Activated CD4-positive, alpha-beta T cell treated with anti-CD3 and anti-CD28 coated beads, Interleukin-2, amount 10 ng/mL, durations not matched to agents 24 days and 14 days (primary cell): Measurements from ENCODE around the gene TSPAN19. TPM values are rescaled to one million over a fixed set of nuclear protein-coding genes. Genes with fewer than 3 reads are reported as not detected.
"Not testable (repeated sequence)": the region's sequence is repeated elsewhere in the genome, so short reads cannot be mapped to it uniquely, and the experiment has no call there.

Experiments
- DNase-seq: peaks from one replicate; pipeline ENCODE4 v3.0.0; 2022
- H3K27ac Mint-ChIP-seq: one replicate; pipeline ENCODE4 v1.8.0; 2022; ENCODE audit warnings: mild to moderate bottlenecking, mixed read lengths
- H3K27me3 Mint-ChIP-seq: one replicate; pipeline ENCODE4 v1.8.0; 2022; ENCODE audit warnings: mixed read lengths
- H3K36me3 Mint-ChIP-seq: one replicate; pipeline ENCODE4 v1.8.0; 2022; ENCODE audit warnings: low read depth, mild to moderate bottlenecking, mixed read lengths
- H3K4me1 Mint-ChIP-seq: one replicate; pipeline ENCODE4 v1.8.0; 2021; ENCODE audit warnings: mixed read lengths
- H3K4me3 Mint-ChIP-seq: one replicate; pipeline ENCODE4 v1.8.0; 2022; ENCODE audit warnings: mild to moderate bottlenecking, moderate library complexity, mixed read lengths
- H3K9me3 Mint-ChIP-seq: one replicate; pipeline ENCODE4 v1.8.0; 2021; ENCODE audit warnings: mixed read lengths
- intact Hi-C: fragments of 100-400 bp; cut with micrococcal nuclease; formaldehyde crosslinking; loops from one replicate; pipeline ENCODE4 v1.15.1; 2023
- total RNA-seq: library from RNA; stranded (reverse); gene quantifications from 2 replicates; pipeline ENCODE4 v1.2.3, GENCODE V29; 2022

TSPAN19 gene
- total RNA-seq, 1 donor from 2014 or later, result not detected

GRCh38 chr12:85017618-85018017, 18.5 kb downstream of the TSPAN19 start:
- DNase-seq, result no peak
- intact Hi-C loops, result no loop called here
- Mint-ChIP-seq H3K4me1 (no peaks in the 10 kb centered on the region), H3K27me3 (no peaks in the 10 kb centered on the region), H3K9me3 (no peaks in the 10 kb centered on the region), H3K4me3 (no peak overlapping the region), H3K36me3 (no peaks in the 10 kb centered on the region), H3K27ac (no peak overlapping the region)

- no peaks in the 10 kb centered on the region for H3K4me1 Mint-ChIP-seq
- no peak for DNase-seq
- no peak overlapping the region for H3K27ac Mint-ChIP-seq
- no peaks in the 10 kb centered on the region for H3K9me3 Mint-ChIP-seq
- H3K36me3 Mint-ChIP-seq, result no peaks in the 10 kb centered on the region
- intact Hi-C loops, result no loop called here
- H3K4me3 Mint-ChIP-seq, result no peak overlapping the region
- no peaks in the 10 kb centered on the region for H3K27me3 Mint-ChIP-seq
These were observed 18.9 kb downstream of the TSPAN19 start for GRCh38 chr12:85017133-85017532.

- no peaks in the 10 kb centered on the region for H3K4me1 Mint-ChIP-seq
- H3K9me3 Mint-ChIP-seq, result no peaks in the 10 kb centered on the region
- no peaks in the 10 kb centered on the region for H3K36me3 Mint-ChIP-seq
These were observed 19.7 kb downstream of the TSPAN19 start for GRCh38 chr12:85016413-85016812.

GRCh38 chr12:85007836-85008235, 28.2 kb downstream of the TSPAN19 start:
- Mint-ChIP-seq H3K27ac (no peak overlapping the region), H3K27me3 (no peaks in the 10 kb centered on the region), H3K9me3 (no peaks in the 10 kb centered on the region), H3K4me1 (no peaks in the 10 kb centered on the region), H3K4me3 (no peak overlapping the region), H3K36me3 (no peaks in the 10 kb centered on the region)
- intact Hi-C loops, result no loop called here
- DNase-seq, result no peak

More at GRCh38 chr12:85016413-85016812, 19.7 kb downstream of the TSPAN19 start:
- intact Hi-C loops, result no loop called here
- no peak overlapping the region for H3K4me3 Mint-ChIP-seq
- no peaks in the 10 kb centered on the region for H3K27me3 Mint-ChIP-seq
- no peak overlapping the region for H3K27ac Mint-ChIP-seq
- no peak for DNase-seq

GRCh38 chr12:85006206-85006605, 29.9 kb downstream of the TSPAN19 start:
- H3K4me1 Mint-ChIP-seq, result no peaks in the 10 kb centered on the region
- no peaks in the 10 kb centered on the region for H3K36me3 Mint-ChIP-seq
- intact Hi-C loops, result no loop called here
- no peaks in the 10 kb centered on the region for H3K9me3 Mint-ChIP-seq
- H3K27me3 Mint-ChIP-seq, result no peaks in the 10 kb centered on the region
- H3K27ac Mint-ChIP-seq, result no peak overlapping the region
- DNase-seq, result no peak
- H3K4me3 Mint-ChIP-seq, result no peak overlapping the region

GRCh38 chr12:85005615-85006014, 30.5 kb downstream of the TSPAN19 start:
- H3K4me1 Mint-ChIP-seq, result no peaks in the 10 kb centered on the region
- intact Hi-C loops, result no loop called here
- no peak overlapping the region for H3K4me3 Mint-ChIP-seq
- H3K27me3 Mint-ChIP-seq, result no peaks in the 10 kb centered on the region
- H3K9me3 Mint-ChIP-seq, result no peaks in the 10 kb centered on the region
- no peak overlapping the region for H3K27ac Mint-ChIP-seq
- H3K36me3 Mint-ChIP-seq, result no peaks in the 10 kb centered on the region
- no peak for DNase-seq

- not testable (repeated sequence) for H3K36me3 Mint-ChIP-seq, H3K27ac Mint-ChIP-seq, H3K27me3 Mint-ChIP-seq
These were observed 31.0 kb downstream of the TSPAN19 start for GRCh38 chr12:85005047-85005446.

GRCh38 chr12:85004204-85004603, 31.9 kb downstream of the TSPAN19 start:
- Mint-ChIP-seq H3K4me3 (no peak overlapping the region), H3K4me1 (no peaks in the 10 kb centered on the region), H3K27ac (no peak overlapping the region), H3K36me3 (no peaks in the 10 kb centered on the region), H3K27me3 (no peaks in the 10 kb centered on the region), H3K9me3 (no peaks in the 10 kb centered on the region)
- no peak for DNase-seq
- intact Hi-C loops, result no loop called here

More at GRCh38 chr12:85005047-85005446, 31.0 kb downstream of the TSPAN19 start:
- H3K9me3 Mint-ChIP-seq, H3K4me3 Mint-ChIP-seq, intact Hi-C loops, H3K4me1 Mint-ChIP-seq, DNase-seq: not testable (repeated sequence)

- no peaks in the 10 kb centered on the region for H3K4me1 Mint-ChIP-seq
- no peak overlapping the region for H3K4me3 Mint-ChIP-seq
- no peaks in the 10 kb centered on the region for H3K36me3 Mint-ChIP-seq
- intact Hi-C loops, result no loop called here
- no peaks in the 10 kb centered on the region for H3K27me3 Mint-ChIP-seq
- DNase-seq, result no peak
- no peaks in the 10 kb centered on the region for H3K9me3 Mint-ChIP-seq
- no peak overlapping the region for H3K27ac Mint-ChIP-seq
These were observed 33.2 kb downstream of the TSPAN19 start for GRCh38 chr12:85002778-85003296.

GRCh38 chr12:85000729-85001128, 35.3 kb downstream of the TSPAN19 start:
- H3K36me3 Mint-ChIP-seq, result no peaks in the 10 kb centered on the region
- H3K4me3 Mint-ChIP-seq, result no peak overlapping the region
- H3K9me3 Mint-ChIP-seq, result no peaks in the 10 kb centered on the region
- no peaks in the 10 kb centered on the region for H3K4me1 Mint-ChIP-seq
- no peak overlapping the region for H3K27ac Mint-ChIP-seq
- H3K27me3 Mint-ChIP-seq, result no peaks in the 10 kb centered on the region
- intact Hi-C loops, result no loop called here
- no peak for DNase-seq

GRCh38 chr12:84998341-84998740, 37.7 kb downstream of the TSPAN19 start:
- intact Hi-C loops, result no loop called here
- DNase-seq, result no peak
- Mint-ChIP-seq H3K9me3 (no peaks in the 10 kb centered on the region), H3K27ac (no peak overlapping the region), H3K4me1 (no peaks in the 10 kb centered on the region), H3K36me3 (no peaks in the 10 kb centered on the region), H3K27me3 (no peaks in the 10 kb centered on the region), H3K4me3 (no peak overlapping the region)

GRCh38 chr12:84996759-84997158, 39.3 kb downstream of the TSPAN19 start:
- H3K4me1 Mint-ChIP-seq, result no peaks in the 10 kb centered on the region
- H3K9me3 Mint-ChIP-seq, result no peaks in the 10 kb centered on the region
- no peak overlapping the region for H3K27ac Mint-ChIP-seq
- DNase-seq, result no peak
- intact Hi-C loops, result no loop called here
- H3K36me3 Mint-ChIP-seq, result no peaks in the 10 kb centered on the region
- no peaks in the 10 kb centered on the region for H3K27me3 Mint-ChIP-seq
- H3K4me3 Mint-ChIP-seq, result no peak overlapping the region

GRCh38 chr12:84995641-84996040, 40.4 kb downstream of the TSPAN19 start:
- no peaks in the 10 kb centered on the region for H3K9me3 Mint-ChIP-seq
- H3K27ac Mint-ChIP-seq, result no peak overlapping the region
- H3K27me3 Mint-ChIP-seq, result no peaks in the 10 kb centered on the region
- DNase-seq, result no peak
- no peaks in the 10 kb centered on the region for H3K4me1 Mint-ChIP-seq
- H3K36me3 Mint-ChIP-seq, result no peaks in the 10 kb centered on the region
- H3K4me3 Mint-ChIP-seq, result no peak overlapping the region
- intact Hi-C loops, result no loop called here

GRCh38 chr12:84994426-84994825, 41.7 kb downstream of the TSPAN19 start:
- intact Hi-C loops, result no loop called here
- Mint-ChIP-seq H3K27me3 (no peaks in the 10 kb centered on the region), H3K27ac (no peak overlapping the region), H3K36me3 (no peaks in the 10 kb centered on the region), H3K9me3 (no peaks in the 10 kb centered on the region), H3K4me3 (no peak overlapping the region), H3K4me1 (no peaks in the 10 kb centered on the region)
- no peak for DNase-seq

- intact Hi-C loops, result no loop called here
- no peaks in the 10 kb centered on the region for H3K36me3 Mint-ChIP-seq
- DNase-seq, result no peak
- no peaks in the 10 kb centered on the region for H3K9me3 Mint-ChIP-seq
- H3K27ac Mint-ChIP-seq, result no peak overlapping the region
- no peaks in the 10 kb centered on the region for H3K4me1 Mint-ChIP-seq
- no peaks in the 10 kb centered on the region for H3K27me3 Mint-ChIP-seq
- H3K4me3 Mint-ChIP-seq, result no peak overlapping the region
These were observed 49.5 kb downstream of the TSPAN19 start for GRCh38 chr12:84986586-84986985.
